H9 (cell line): ENCODE measurements around the gene SYP. TPM values are rescaled to one million over a fixed set of nuclear protein-coding genes. Genes with fewer than 3 reads are reported as not detected.

Source experiments
- DNase-seq: peaks from one replicate; pipeline ENCODE4 v3.0.0-alpha.2; 2017
- H2AFZ ChIP-seq: one replicate; pipeline ENCODE4 v1.6.1; 2013; ENCODE audit warnings: mild to moderate bottlenecking, low read length, control low read depth, moderate library complexity
- H2AK5ac ChIP-seq: 2 replicates; pipeline ENCODE4 v1.6.1; 2013; ENCODE audit warnings: low read length, control low read depth, mixed read lengths; ENCODE audit not compliant: insufficient read length
- H2BK120ac ChIP-seq: one replicate; pipeline ENCODE4 v1.6.1; 2013; ENCODE audit warnings: low read depth, mild to moderate bottlenecking, low read length, control low read depth, inconsistent platforms; ENCODE audit not compliant: poor library complexity, severe bottlenecking
- H2BK12ac ChIP-seq: 2 replicates; pipeline ENCODE4 v1.6.1; 2013; ENCODE audit warnings: low read length, control low read depth, mixed read lengths, low read depth; ENCODE audit not compliant: insufficient read length
- H2BK15ac ChIP-seq: 2 replicates; pipeline ENCODE4 v1.6.1; 2013; ENCODE audit warnings: low read depth, low read length, control low read depth
- H2BK20ac ChIP-seq: one replicate; pipeline ENCODE4 v1.6.1; 2013; ENCODE audit warnings: low read depth, mild to moderate bottlenecking, low read length, control low read depth, inconsistent platforms; ENCODE audit not compliant: poor library complexity, severe bottlenecking
- H2BK5ac ChIP-seq: 2 replicates; pipeline ENCODE4 v1.6.1; 2013; ENCODE audit warnings: low read length, control low read depth, mixed read lengths; ENCODE audit not compliant: insufficient read length
- H3K14ac ChIP-seq: 2 replicates; pipeline ENCODE4 v1.6.1; 2013; ENCODE audit warnings: low read length, control low read depth; ENCODE audit not compliant: insufficient read depth
- H3K18ac ChIP-seq: 2 replicates; pipeline ENCODE4 v1.6.1; 2013; ENCODE audit warnings: low read depth, mild to moderate bottlenecking, mixed read lengths, low read length, control low read depth; ENCODE audit not compliant: insufficient read length
- H3K23ac ChIP-seq: 2 replicates; pipeline ENCODE4 v1.6.1; 2013; ENCODE audit warnings: low read length, control low read depth, mixed read lengths, low read depth; ENCODE audit not compliant: insufficient read length
- H3K23me2 ChIP-seq: 2 replicates; pipeline ENCODE4 v1.6.1; 2013; ENCODE audit warnings: low read depth, mild to moderate bottlenecking, mixed read lengths, low read length, control low read depth; ENCODE audit not compliant: insufficient read length, poor library complexity, severe bottlenecking
- H3K27ac ChIP-seq: 2 replicates; pipeline ENCODE4 v1.5.1; 2013; ENCODE audit warnings: low read length, control low read depth, mixed read lengths, low read depth; ENCODE audit not compliant: insufficient read length
- H3K27me3 ChIP-seq: 2 replicates; pipeline ENCODE4 v1.6.1; 2013; ENCODE audit warnings: low read length, control low read depth, inconsistent platforms; ENCODE audit not compliant: insufficient read depth
- H3K4ac ChIP-seq: 2 replicates; pipeline ENCODE4 v1.6.1; 2013; ENCODE audit warnings: low read depth, mild to moderate bottlenecking, control low read depth, inconsistent platforms, low read length, moderate library complexity
- H3K4me1 ChIP-seq: 2 replicates; pipeline ENCODE4 v1.6.1; 2013; ENCODE audit warnings: low read length, control low read depth, inconsistent platforms; ENCODE audit not compliant: insufficient read depth
- H3K4me2 ChIP-seq: 2 replicates; pipeline ENCODE4 v1.6.1; 2013; ENCODE audit warnings: low read length, control low read depth, mixed read lengths; ENCODE audit not compliant: insufficient read length, insufficient read depth
- H3K56ac ChIP-seq: 2 replicates; pipeline ENCODE4 v1.6.1; 2013; ENCODE audit warnings: low read depth, mild to moderate bottlenecking, mixed read lengths, low read length, control low read depth; ENCODE audit not compliant: insufficient read length
- H3K79me1 ChIP-seq: 2 replicates; pipeline ENCODE4 v1.6.1; 2013; ENCODE audit warnings: low read depth, mild to moderate bottlenecking, moderate library complexity, low read length, control low read depth, inconsistent platforms; ENCODE audit not compliant: insufficient read depth, poor library complexity, severe bottlenecking
- H3K79me2 ChIP-seq: 2 replicates; pipeline ENCODE4 v1.6.1; 2013; ENCODE audit warnings: low read length, control low read depth, inconsistent platforms; ENCODE audit not compliant: insufficient read depth
- H3K9ac ChIP-seq: 2 replicates; pipeline ENCODE4 v1.6.1; 2013; ENCODE audit warnings: low read length, control low read depth, mixed read lengths; ENCODE audit not compliant: insufficient read length; ENCODE audit errors: extremely low read depth
- H3K9me3 ChIP-seq: one replicate; pipeline ENCODE4 v1.6.1; 2013; ENCODE audit warnings: low read depth, low read length, inconsistent platforms; ENCODE audit not compliant: control insufficient read depth
- H3T11ph ChIP-seq: one replicate; pipeline ENCODE4 v1.6.1; 2013; ENCODE audit warnings: mild to moderate bottlenecking, low read length, control low read depth, inconsistent platforms
- H4K20me1 ChIP-seq: one replicate; pipeline ENCODE4 v1.6.1; 2013; ENCODE audit not compliant: control insufficient read depth, insufficient read length, insufficient read depth
- H4K5ac ChIP-seq: 2 replicates; pipeline ENCODE4 v1.6.1; 2013; ENCODE audit warnings: low read depth, mild to moderate bottlenecking, mixed read lengths, low read length, control low read depth; ENCODE audit not compliant: insufficient read length
- H4K8ac ChIP-seq: replicated peaks from 2 replicates; pipeline ENCODE4 v1.6.1; 2013; ENCODE audit warnings: low read length, control low read depth, mixed read lengths, low read depth; ENCODE audit not compliant: insufficient read length
- H4K91ac ChIP-seq: 2 replicates; pipeline ENCODE4 v1.6.1; 2013; ENCODE audit warnings: low read depth, mild to moderate bottlenecking, moderate library complexity, mixed read lengths, low read length, control low read depth; ENCODE audit not compliant: insufficient read length
- H3K27ac Mint-ChIP-seq, 3 experiments: 2 replicates in 2 of 3; 3 replicates in 1 of 3; pipeline ENCODE4 v1.8.0; 2020 to 2021; ENCODE audit warnings: mixed read lengths in 3 of 3, mild to moderate bottlenecking in 1 of 3, moderate library complexity in 1 of 3
- H3K27me3 Mint-ChIP-seq: 2 replicates; pipeline ENCODE4 v1.8.0; 2021; ENCODE audit warnings: low read depth, mild to moderate bottlenecking, moderate library complexity, mixed read lengths
- H3K36me3 Mint-ChIP-seq, 3 experiments: 2 replicates in 2 of 3; 3 replicates in 1 of 3; pipeline ENCODE4 v1.8.0; 2020 to 2021; ENCODE audit warnings: low read depth in 3 of 3, mixed read lengths in 3 of 3; ENCODE audit not compliant: insufficient read depth in 1 of 3
- H3K4me1 Mint-ChIP-seq, 2 experiments: 2 replicates each; pipeline ENCODE4 v1.8.0; 2020; ENCODE audit warnings: mixed read lengths in 2 of 2
- H3K4me3 Mint-ChIP-seq, 2 experiments: 2 replicates in 1 of 2; 3 replicates in 1 of 2; pipeline ENCODE4 v1.8.0; 2020 to 2021; ENCODE audit warnings: mild to moderate bottlenecking in 2 of 2, mixed read lengths in 2 of 2, moderate library complexity in 1 of 2
- H3K9me3 Mint-ChIP-seq, 2 experiments: 2 replicates in 1 of 2; 3 replicates in 1 of 2; pipeline ENCODE4 v1.8.0; 2020; ENCODE audit warnings: mild to moderate bottlenecking in 2 of 2, mixed read lengths in 2 of 2, moderate library complexity in 1 of 2
- CTCF ChIP-seq: fragments of 200-600 bp; sonication (generic); conservative IDR thresholded peaks from 3 replicates; pipeline ENCODE4 v1.8.0; 2021; ENCODE audit warnings: antibody characterized with exemption, mild to moderate bottlenecking
- WGBS: extraction: QIAGEN DNeasy Blood & Tissue Kit; methylation state at CpG from one replicate; pipeline ENCODE4 v1.1.7; 2013; ENCODE audit warnings: missing lambda C conversion rate, low lambda C conversion rate, mixed read lengths; ENCODE audit not compliant: insufficient read length; ENCODE audit errors: extremely low coverage; 5-methylcytosine and 5-hydroxymethylcytosine counted together
- total RNA-seq: library from RNA; stranded (reverse); gene quantifications from 2 replicates; pipeline ENCODE4 v1.2.1, GENCODE V29; 2021

SYP gene
- total RNA-seq, 1 experiment from 2014 or later = 1.8 TPM

GRCh38 chrX:49162620-49163019 is 37.4 kb downstream of the SYP start, which contains the start of gene MAGIX:
MAGIX (plus strand) TSS chrX:49162758; CDS start chrX:49162890, 132 bp downstream.
- TF ChIP-seq CTCF = no peak
- Histone ChIP-seq H3K4ac (no peak within 1 kb of the TSS), H3K56ac (no peak within 1 kb of the TSS), H2BK5ac (no peak within 1 kb of the TSS), H2BK20ac (no peak within 1 kb of the TSS), H3T11ph (no peak within 1 kb of the TSS), H3K27me3 (no peaks in the 10 kb centered on the region; the same call in 1 of the 2 replicates), H2BK120ac (no peak within 1 kb of the TSS), H3K9ac (no peak within 1 kb of the TSS), H3K79me1 (no peaks in the 10 kb centered on the region), H3K23me2 (peaks cover 14% of the 10 kb centered on the region), H2BK12ac (no peak within 1 kb of the TSS), H3K9me3 (peaks cover 18% of the 10 kb centered on the region), H3K18ac (no peak within 1 kb of the TSS), H4K8ac (no peak within 1 kb of the TSS), H3K14ac (no peak within 1 kb of the TSS), H2AFZ (no peak within 1 kb of the TSS), H4K20me1 (no peaks in the 10 kb centered on the region), H4K91ac (no peak within 1 kb of the TSS), H4K5ac (no peak within 1 kb of the TSS), H3K4me2 (peak within 1 kb of the TSS; percentile 28), H3K79me2 (no peaks in the 10 kb centered on the region), H3K27ac (no peak within 1 kb of the TSS), H2BK15ac (no peak within 1 kb of the TSS), H3K23ac (no peak within 1 kb of the TSS), H2AK5ac (no peak within 1 kb of the TSS), H3K4me1 (no peaks in the 10 kb centered on the region)
- WGBS = no CpG with 5 or more reads among the region's 28 CpGs
- Mint-ChIP-seq H3K4me3 (peak within 1 kb of the TSS; percentile 72 to 84), H3K27ac (no peak within 1 kb of the TSS), H3K36me3 (peaks cover 0 to 4% (median 4%) of the 10 kb centered on the region in 3 experiments; a peak in 3 of 7 replicates), H3K4me1 (peaks cover 8 to 21% of the 10 kb centered on the region in 2 experiments), H3K27me3 (peaks cover 33% of the 10 kb centered on the region), H3K9me3 (peaks cover 60 to 67% of the 10 kb centered on the region in 2 experiments)
- DNase-seq = peak; percentile 40
